ENCODE results near the gene MOCS1. TPM values are rescaled to one million over a fixed set of nuclear protein-coding genes. Genes with fewer than 3 reads are reported as not detected.

The MOCS1 gene
- total and polyA plus RNA-seq, 9 of the 15 experiments (the other 6 are each of a cell fraction or from before 2014, with no cell fraction given), result 0.69 to 12.7 (median 8.7) TPM

DNA sequence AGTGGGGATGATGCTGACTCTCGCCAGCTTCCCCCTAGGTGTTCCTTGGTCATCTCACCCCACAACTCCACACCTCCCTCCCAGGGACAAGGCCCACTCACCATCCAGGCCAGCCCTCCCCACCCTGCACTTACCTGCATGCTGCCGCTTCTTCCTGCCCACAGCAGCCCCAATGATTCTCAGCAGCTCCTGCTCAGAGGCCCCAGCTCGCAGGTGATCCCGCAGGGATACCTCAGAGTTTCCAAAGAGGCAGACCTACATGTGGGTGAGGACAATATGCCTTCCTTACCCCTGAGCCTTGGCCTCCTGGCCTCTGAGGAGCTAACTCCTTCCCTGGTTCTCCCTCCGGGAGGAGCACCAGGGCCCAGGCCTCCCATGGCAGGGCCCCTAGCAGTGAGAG, 24.6 kb downstream of the MOCS1 start:
- ATAC-seq, result no peak
- no peak overlapping the region for H3K4me3 ChIP-seq
- H3K9me1 ChIP-seq (ENCODE audit: control insufficient read depth, insufficient read depth, low read length), result no peaks in the 10 kb centered on the region
- in situ Hi-C loops (cut with MboI) (no loop called here), intact Hi-C loops (cut with micrococcal nuclease) (no loop called here)
- no peaks in the 10 kb centered on the region; the same call in 2 of the 3 replicates for H3K36me3 ChIP-seq (ENCODE audit: control insufficient read depth, insufficient read depth, low read length)
- no peak for TF ChIP-seq HNRNPH1 (optimal IDR thresholded peaks at IDR 0.05; ENCODE audit: low read depth, low read length)
- TF ChIP-seq SIX5 (IDR thresholded peaks at IDR 0.05; ENCODE audit: borderline replicate concordance in 1 of 2, insufficient read depth in 1 of 2, low read depth in 1 of 2, low read length in 2 of 2), result no peak
- no peak for TF ChIP-seq CREBBP (IDR thresholded peaks at IDR 0.05; ENCODE audit: low read depth, low read length)
- H3K27ac ChIP-seq (ENCODE audit: extremely low read depth, low read depth, low read length), result no peak overlapping the region
- peaks cover 0 to 4% of the 10 kb centered on the region in 2 experiments; a peak in 1 of 5 replicates for H3K4me1 ChIP-seq (replicated peaks in 1 of 2; ENCODE audit: control insufficient read depth in 2 of 2, insufficient read depth in 2 of 2, low read length in 2 of 2)
- H2AFZ ChIP-seq (ENCODE audit: low read depth, low read length), result no peak overlapping the region
- ChIA-PET CTCF (ENCODE audit: low intra/inter-chr PET ratio) (no interaction called here), POLR2A (interaction anchor here (0.6 kb wide), 1 partner anchor 11 kb away, joined by 5 read pairs; no protein-coding TSS in a partner anchor)
- no peak for FAIRE-seq
- no TSS peak for BruUV-seq (replicated peaks)
- no peak overlapping the region for H3K4me2 ChIP-seq (ENCODE audit: insufficient read depth, low read length)
- H4K20me1 ChIP-seq (replicated peaks; ENCODE audit: control insufficient read depth, insufficient read depth, low read length), result no peaks in the 10 kb centered on the region
- no peaks in the 10 kb centered on the region for H3K79me2 ChIP-seq (ENCODE audit: control insufficient read depth, insufficient read depth, low read length)
- H3K9me3 ChIP-seq (replicated peaks; ENCODE audit: control insufficient read depth, insufficient read depth, low read depth, low read length), result no peaks in the 10 kb centered on the region
- H3K9ac ChIP-seq (ENCODE audit: insufficient read depth in 1 of 2, low read depth in 2 of 2, low read length in 2 of 2), result no peak overlapping the region
- 17% methylated on average over 4 of the region's 5 CpGs for WGBS (ENCODE audit: insufficient coverage, low coverage, missing lambda C conversion rate)
- H3K27me3 ChIP-seq (ENCODE audit: control insufficient read depth in 2 of 2, insufficient read depth in 2 of 2, low read length in 2 of 2), result peaks cover 0 to 22% of the 10 kb centered on the region in 2 experiments; a peak in 2 of 5 replicates
- no peak for DNase-seq (ENCODE audit: extremely low read depth in 1 of 4, low spot score in 3 of 4)

DNA sequence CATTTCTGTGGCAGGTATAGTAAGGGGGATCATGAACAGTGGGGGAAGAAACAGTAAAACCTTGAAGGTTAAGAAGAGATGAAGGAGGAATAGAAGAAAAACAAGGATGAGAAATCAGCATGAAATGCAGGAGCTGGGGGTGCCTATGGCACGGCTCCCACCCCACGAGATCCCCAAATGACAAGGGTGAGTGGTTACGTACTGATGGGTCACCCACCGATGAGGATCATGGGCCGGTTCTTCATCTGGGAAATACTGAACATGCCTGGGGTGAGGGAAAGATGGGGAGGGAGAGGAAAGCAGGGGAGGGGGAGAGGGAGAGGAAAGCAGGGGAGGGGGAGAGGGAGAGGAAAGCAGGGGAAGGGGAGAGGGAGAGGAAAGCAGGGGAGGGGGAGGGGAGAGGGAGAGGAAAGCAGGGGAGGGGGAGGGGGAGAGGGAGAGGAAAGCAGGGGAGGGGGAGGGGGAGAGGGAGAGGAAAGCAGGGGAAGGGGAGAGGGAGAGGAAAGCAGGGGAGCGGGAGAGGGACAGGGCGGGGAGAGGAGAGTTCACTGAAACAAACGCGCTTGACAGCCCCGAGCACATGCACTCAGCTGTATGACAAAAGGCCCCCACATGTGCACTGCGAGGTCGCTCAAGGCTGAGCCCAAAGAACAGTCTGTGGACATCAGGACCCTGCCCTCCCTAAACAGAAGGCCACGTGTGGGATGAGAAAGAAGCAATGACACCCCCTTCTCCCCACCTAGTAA, 25.3 kb downstream of the MOCS1 start:
- H3K4me3 ChIP-seq, result no peak overlapping the region
- H3K9ac ChIP-seq (ENCODE audit: insufficient read depth in 1 of 2, low read depth in 2 of 2, low read length in 2 of 2), result no peak overlapping the region
- FAIRE-seq, result no peak
- H4K20me1 ChIP-seq (replicated peaks; ENCODE audit: control insufficient read depth, insufficient read depth, low read length), result no peaks in the 10 kb centered on the region
- H3K27ac ChIP-seq (ENCODE audit: extremely low read depth, low read depth, low read length), result no peak overlapping the region
- H3K36me3 ChIP-seq (ENCODE audit: control insufficient read depth, insufficient read depth, low read length), result no peaks in the 10 kb centered on the region; the same call in 2 of the 3 replicates
- CTCF ChIA-PET (ENCODE audit: low intra/inter-chr PET ratio), result no interaction called here
- no peak for DNase-seq (ENCODE audit: extremely low read depth in 1 of 4, low spot score in 3 of 4)
- intact Hi-C loops (cut with micrococcal nuclease) (no loop called here), in situ Hi-C loops (cut with MboI) (no loop called here)
- no peak overlapping the region for H3K4me2 ChIP-seq (ENCODE audit: insufficient read depth, low read length)
- peaks cover 0 to 25% of the 10 kb centered on the region in 2 experiments; a peak in 2 of 5 replicates for H3K27me3 ChIP-seq (ENCODE audit: control insufficient read depth in 2 of 2, insufficient read depth in 2 of 2, low read length in 2 of 2)
- H3K9me1 ChIP-seq (ENCODE audit: control insufficient read depth, insufficient read depth, low read length), result no peaks in the 10 kb centered on the region
- no peaks in the 10 kb centered on the region for H3K9me3 ChIP-seq (replicated peaks; ENCODE audit: control insufficient read depth, insufficient read depth, low read depth, low read length)
- no peak overlapping the region for H2AFZ ChIP-seq (ENCODE audit: low read depth, low read length)
- no TSS peak for BruUV-seq (replicated peaks)
- POLR2A ChIA-PET, result interaction anchor here (0.6 kb wide), 1 partner anchor 11 kb away, joined by 5 read pairs; no protein-coding TSS in a partner anchor
- WGBS (ENCODE audit: insufficient coverage, low coverage, missing lambda C conversion rate), result 10% methylated on average over 9 of the region's 13 CpGs
- peaks cover 0 to 4% of the 10 kb centered on the region in 2 experiments; a peak in 1 of 5 replicates for H3K4me1 ChIP-seq (replicated peaks in 1 of 2; ENCODE audit: control insufficient read depth in 2 of 2, insufficient read depth in 2 of 2, low read length in 2 of 2)
- no peaks in the 10 kb centered on the region for H3K79me2 ChIP-seq (ENCODE audit: control insufficient read depth, insufficient read depth, low read length)
- ATAC-seq, result no peak
- TF ChIP-seq ETV6 (IDR thresholded peaks at IDR 0.05; ENCODE audit: borderline replicate concordance in 1 of 2, low read depth in 2 of 2, low read length in 1 of 2) (no peak), ETV6 (CRISPR knock-in tag; IDR thresholded peaks at IDR 0.05; ENCODE audit: borderline replicate concordance) (no peak), ZEB2 (IDR thresholded peaks at IDR 0.05) (no peak)
- TF ChIP-seq, protein P1, sequence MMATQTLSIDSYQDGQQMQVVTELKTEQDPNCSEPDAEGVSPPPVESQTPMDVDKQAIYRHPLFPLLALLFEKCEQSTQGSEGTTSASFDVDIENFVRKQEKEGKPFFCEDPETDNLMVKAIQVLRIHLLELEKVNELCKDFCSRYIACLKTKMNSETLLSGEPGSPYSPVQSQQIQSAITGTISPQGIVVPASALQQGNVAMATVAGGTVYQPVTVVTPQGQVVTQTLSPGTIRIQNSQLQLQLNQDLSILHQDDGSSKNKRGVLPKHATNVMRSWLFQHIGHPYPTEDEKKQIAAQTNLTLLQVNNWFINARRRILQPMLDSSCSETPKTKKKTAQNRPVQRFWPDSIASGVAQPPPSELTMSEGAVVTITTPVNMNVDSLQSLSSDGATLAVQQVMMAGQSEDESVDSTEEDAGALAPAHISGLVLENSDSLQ (IDR thresholded peaks at IDR 0.05), result no peak
- TF ChIP-seq, protein P2, sequence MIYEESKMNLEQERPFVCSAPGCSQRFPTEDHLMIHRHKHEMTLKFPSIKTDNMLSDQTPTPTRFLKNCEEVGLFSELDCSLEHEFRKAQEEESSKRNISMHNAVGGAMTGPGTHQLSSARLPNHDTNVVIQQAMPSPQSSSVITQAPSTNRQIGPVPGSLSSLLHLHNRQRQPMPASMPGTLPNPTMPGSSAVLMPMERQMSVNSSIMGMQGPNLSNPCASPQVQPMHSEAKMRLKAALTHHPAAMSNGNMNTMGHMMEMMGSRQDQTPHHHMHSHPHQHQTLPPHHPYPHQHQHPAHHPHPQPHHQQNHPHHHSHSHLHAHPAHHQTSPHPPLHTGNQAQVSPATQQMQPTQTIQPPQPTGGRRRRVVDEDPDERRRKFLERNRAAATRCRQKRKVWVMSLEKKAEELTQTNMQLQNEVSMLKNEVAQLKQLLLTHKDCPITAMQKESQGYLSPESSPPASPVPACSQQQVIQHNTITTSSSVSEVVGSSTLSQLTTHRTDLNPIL (CRISPR knock-in tag; IDR thresholded peaks at IDR 0.05), result no peak
- TF ChIP-seq, protein P3, sequence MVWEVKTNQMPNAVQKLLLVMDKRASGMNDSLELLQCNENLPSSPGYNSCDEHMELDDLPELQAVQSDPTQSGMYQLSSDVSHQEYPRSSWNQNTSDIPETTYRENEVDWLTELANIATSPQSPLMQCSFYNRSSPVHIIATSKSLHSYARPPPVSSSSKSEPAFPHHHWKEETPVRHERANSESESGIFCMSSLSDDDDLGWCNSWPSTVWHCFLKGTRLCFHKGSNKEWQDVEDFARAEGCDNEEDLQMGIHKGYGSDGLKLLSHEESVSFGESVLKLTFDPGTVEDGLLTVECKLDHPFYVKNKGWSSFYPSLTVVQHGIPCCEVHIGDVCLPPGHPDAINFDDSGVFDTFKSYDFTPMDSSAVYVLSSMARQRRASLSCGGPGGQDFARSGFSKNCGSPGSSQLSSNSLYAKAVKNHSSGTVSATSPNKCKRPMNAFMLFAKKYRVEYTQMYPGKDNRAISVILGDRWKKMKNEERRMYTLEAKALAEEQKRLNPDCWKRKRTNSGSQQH (CRISPR knock-in tag; IDR thresholded peaks at IDR 0.05), result no peak
